Measurements from ENCODE around the gene TRIM17. TPM values are rescaled to one million over a fixed set of nuclear protein-coding genes. Genes with fewer than 3 reads are reported as not detected.
"Not testable (repeated sequence)": the region's sequence is repeated elsewhere in the genome, so short reads cannot be mapped to it uniquely, and the experiment has no call there.

The TRIM17 gene
- polyA plus RNA-seq, 5 donors, result 2.3 to 3.9 (median 3.0) TPM

GRCh38 chr1:228450200-228450599, 33.5 kb upstream of the TRIM17 start:
- no peak for DNase-seq

- no peak for DNase-seq
Measured at GRCh38 chr1:228448372-228448771, 31.7 kb upstream of the TRIM17 start.

GRCh38 chr1:228446852-228447251, 30.2 kb upstream of the TRIM17 start:
- DNase-seq, result no peak

- no peak for DNase-seq
Measured at GRCh38 chr1:228445843-228446650, 29.4 kb upstream of the TRIM17 start.

- no peak for DNase-seq
Measured at GRCh38 chr1:228445490-228445842, 28.8 kb upstream of the TRIM17 start.

- DNase-seq, result no peak
Measured at GRCh38 chr1:228443395-228443794, 26.7 kb upstream of the TRIM17 start.

- no peak for DNase-seq
Measured at GRCh38 chr1:228440761-228441500, 24.3 kb upstream of the TRIM17 start.

- no peak for DNase-seq
Measured at GRCh38 chr1:228438266-228438665, 21.6 kb upstream of the TRIM17 start.

- DNase-seq, result no peak
Measured at GRCh38 chr1:228437424-228437962, 20.8 kb upstream of the TRIM17 start.

GRCh38 chr1:228434689-228435088, 18.0 kb upstream of the TRIM17 start:
- no peak for DNase-seq

GRCh38 chr1:228433337-228434053, 16.8 kb upstream of the TRIM17 start:
- DNase-seq, result not testable (repeated sequence)

GRCh38 chr1:228430243-228430642, 13.6 kb upstream of the TRIM17 start:
- no peak for DNase-seq

GRCh38 chr1:228429698-228430097, 13.0 kb upstream of the TRIM17 start:
- DNase-seq, result no peak

- DNase-seq, result no peak
Measured at GRCh38 chr1:228429007-228429406, 12.3 kb upstream of the TRIM17 start.

- no peak for DNase-seq
Measured at GRCh38 chr1:228428412-228428811, 11.8 kb upstream of the TRIM17 start.

- DNase-seq, result no peak
Measured at GRCh38 chr1:228426518-228427175, 10.0 kb upstream of the TRIM17 start.

- no peak for DNase-seq
Measured at GRCh38 chr1:228424685-228425660, 8.3 kb upstream of the TRIM17 start.

- no peak for DNase-seq
Measured at GRCh38 chr1:228423404-228424053, 6.9 kb upstream of the TRIM17 start.

- DNase-seq, result no peak
Measured at GRCh38 chr1:228420968-228421826, 4.5 kb upstream of the TRIM17 start.
